Lower leg skin (tissue), 4 donors: ENCODE results near the gene BABAM2. TPM values are rescaled to one million over a fixed set of nuclear protein-coding genes. Genes with fewer than 3 reads are reported as not detected.

ENCODE experiments used
- DNase-seq, 2 donors: peaks; one replicate each; pipeline ENCODE4 v3.0.0-alpha.2; 2019; ENCODE audit warnings: low spot score in 2 of 2
- H3K4me3 ChIP-seq: fragments of 200-600 bp; sonication (generic); 2 replicates; pipeline ENCODE4 v1.5.1; 2017; ENCODE audit warnings: mild to moderate bottlenecking, low read depth; ENCODE audit not compliant: poor library complexity, severe bottlenecking
- CTCF ChIP-seq, 3 donors: fragments of 450-650 bp; IDR thresholded peaks; one replicate each; pipeline ENCODE4 v1.5.1; 2016; ENCODE audit warnings: antibody characterized with exemption in 3 of 3, mild to moderate bottlenecking in 3 of 3, moderate library complexity in 2 of 3
- POLR2A ChIP-seq, 2 donors: fragments of 450-650 bp; IDR thresholded peaks; one replicate each; pipeline ENCODE4 v1.6.1; 2016 to 2017; ENCODE audit warnings: antibody characterized with exemption in 2 of 2, mild to moderate bottlenecking in 1 of 2, moderate library complexity in 1 of 2
- WGBS, 2 donors: methylation state at CpG; one replicate each; pipeline ENCODE4 v1.1.5; 2018; 5-methylcytosine and 5-hydroxymethylcytosine counted together
- intact Hi-C: fragments of 100-400 bp; cut with DNase I; formaldehyde crosslinking; loops from one replicate; pipeline ENCODE4 v1.15.0; 2023; ENCODE audit warnings: low total_unique reads
- total RNA-seq, 4 donors: library from RNA; depleted of rRNA; stranded (reverse); fragments of >200 nt; gene quantifications; one replicate each; pipeline ENCODE4 v1.1.0, GENCODE V29; 2016

Gene BABAM2
- total RNA-seq, 4 donors from 2014 or later, result 18.4 to 28.5 (median 23.9) TPM

DNA sequence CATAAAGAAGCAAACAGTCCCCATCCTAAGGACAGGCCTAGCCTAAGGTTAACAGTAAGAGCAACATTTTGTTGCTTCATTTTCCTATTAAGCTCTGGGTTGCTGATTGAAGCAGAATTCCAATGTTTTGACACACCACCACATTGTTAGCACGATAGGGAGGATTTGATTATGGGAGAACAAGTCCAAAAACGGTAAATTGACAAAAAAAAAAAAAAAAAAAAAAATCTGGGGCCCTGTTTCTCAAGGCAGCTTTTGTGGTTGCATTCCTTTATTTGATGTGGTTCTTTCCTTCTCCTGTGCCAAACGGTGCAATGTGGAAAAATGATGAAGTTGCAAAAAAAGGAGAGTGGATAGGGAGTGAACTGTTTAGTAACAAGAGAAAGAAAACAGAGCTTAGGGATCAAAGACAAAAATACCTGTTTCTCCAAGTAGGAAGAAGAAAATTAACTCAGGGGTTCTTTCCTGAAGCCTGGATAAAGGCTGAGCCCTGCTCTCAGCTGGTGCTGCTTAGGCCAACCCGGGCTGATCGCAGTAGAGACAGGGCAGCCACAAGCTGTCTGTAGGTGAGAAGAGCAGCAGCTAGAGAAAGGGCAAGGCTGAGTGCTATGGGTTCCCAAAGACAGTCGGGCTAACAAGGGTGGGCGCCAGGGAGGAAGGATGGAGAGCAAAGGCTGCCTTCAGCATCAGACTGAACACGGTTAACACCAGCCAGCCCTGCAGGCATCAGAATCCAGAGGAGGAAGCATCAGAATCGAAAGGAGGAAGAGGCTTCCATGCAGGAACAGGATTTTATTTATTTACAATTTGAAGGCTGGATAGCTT is 334.3 kb downstream of the BABAM2 start:
- 47 to 53% methylated on average over 9 of the region's 9 CpGs for WGBS, 2 donors
- no peak for DNase-seq
- TF ChIP-seq POLR2A (IDR thresholded peaks at IDR 0.05) (no peak), CTCF (IDR thresholded peaks at IDR 0.05) (no peak)
- no peak overlapping the region for H3K4me3 ChIP-seq
- intact Hi-C loops, result no loop called here

DNA sequence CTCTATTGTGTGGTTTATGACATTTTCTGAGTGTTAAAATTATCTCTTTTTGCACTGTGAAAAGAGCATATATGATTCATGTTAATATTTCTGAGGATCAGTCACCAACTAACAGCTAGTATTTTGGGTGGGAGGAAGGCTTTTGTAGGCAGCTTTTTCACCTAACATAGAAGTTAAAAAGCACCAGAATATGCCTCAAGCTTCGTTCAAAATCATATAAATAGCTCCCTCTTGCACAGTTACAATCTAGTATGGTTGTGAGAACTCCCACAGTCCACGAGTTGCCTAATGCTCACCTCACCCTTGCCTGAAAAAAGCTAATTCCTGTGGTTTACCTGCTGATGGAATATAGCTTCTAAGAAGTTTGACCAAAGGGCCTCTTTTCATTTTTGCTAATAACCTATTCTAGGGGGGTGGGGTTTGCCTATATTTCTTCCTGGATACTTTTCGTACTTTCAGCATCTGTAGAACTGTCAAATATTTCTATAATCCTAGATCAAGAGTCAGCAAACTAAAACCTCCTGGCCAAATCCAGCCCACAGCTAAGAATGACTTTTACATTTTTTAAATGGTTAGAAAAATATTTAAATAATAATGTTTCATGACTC is 335.0 kb downstream of the BABAM2 start:
- H3K4me3 ChIP-seq, result no peak overlapping the region
- 47 to 68% methylated on average over 3 of the region's 3 CpGs for WGBS, 2 donors
- DNase-seq, result no peak
- intact Hi-C loops, result no loop called here
- TF ChIP-seq POLR2A (IDR thresholded peaks at IDR 0.05), result no peak

GRCh38 chr2:28226558-28226957 is 336.0 kb downstream of the BABAM2 start:
- no peak for DNase-seq
- TF ChIP-seq CTCF (IDR thresholded peaks at IDR 0.05) (no peak), POLR2A (IDR thresholded peaks at IDR 0.05) (no peak)
- H3K4me3 ChIP-seq, result no peak overlapping the region
- WGBS, 2 donors, result 89 to 93% methylated on average over 6 of the region's 6 CpGs
- intact Hi-C loops, result no loop called here

DNA sequence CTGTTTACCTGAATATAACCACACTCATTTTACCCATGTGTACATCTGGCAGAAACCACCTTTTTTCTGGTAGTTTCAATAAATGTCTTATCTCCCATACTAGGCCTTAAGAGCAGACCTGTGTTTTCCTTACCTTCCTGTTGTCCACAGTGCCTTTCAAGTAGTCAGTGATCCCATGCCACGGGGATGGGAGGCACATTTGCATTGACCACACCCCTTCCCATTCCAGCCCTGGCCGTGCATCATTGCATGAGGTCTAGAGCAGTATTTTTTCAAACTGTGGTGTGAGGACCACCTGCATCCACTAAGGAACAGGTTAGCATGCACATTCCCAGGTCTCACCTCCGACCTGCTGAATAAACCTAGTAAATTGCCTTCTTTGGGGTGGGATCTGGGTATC is 337.0 kb downstream of the BABAM2 start:
- intact Hi-C loops, result no loop called here
- no peak overlapping the region for H3K4me3 ChIP-seq
- TF ChIP-seq CTCF (IDR thresholded peaks at IDR 0.05) (no peak), POLR2A (IDR thresholded peaks at IDR 0.05) (no peak)
- WGBS, 2 donors, result 89 to 97% methylated on average over 3 of the region's 3 CpGs
- DNase-seq, result no peak

GRCh38 chr2:28228434-28228995 is 338.0 kb downstream of the BABAM2 start:
- 60 to 78% methylated on average over 1 of the region's 1 CpG for WGBS, 2 donors
- intact Hi-C loops, result no loop called here
- no peak overlapping the region for H3K4me3 ChIP-seq
- TF ChIP-seq CTCF (IDR thresholded peaks at IDR 0.05) (no peak), POLR2A (IDR thresholded peaks at IDR 0.05) (no peak)
- DNase-seq, result no peak

DNA sequence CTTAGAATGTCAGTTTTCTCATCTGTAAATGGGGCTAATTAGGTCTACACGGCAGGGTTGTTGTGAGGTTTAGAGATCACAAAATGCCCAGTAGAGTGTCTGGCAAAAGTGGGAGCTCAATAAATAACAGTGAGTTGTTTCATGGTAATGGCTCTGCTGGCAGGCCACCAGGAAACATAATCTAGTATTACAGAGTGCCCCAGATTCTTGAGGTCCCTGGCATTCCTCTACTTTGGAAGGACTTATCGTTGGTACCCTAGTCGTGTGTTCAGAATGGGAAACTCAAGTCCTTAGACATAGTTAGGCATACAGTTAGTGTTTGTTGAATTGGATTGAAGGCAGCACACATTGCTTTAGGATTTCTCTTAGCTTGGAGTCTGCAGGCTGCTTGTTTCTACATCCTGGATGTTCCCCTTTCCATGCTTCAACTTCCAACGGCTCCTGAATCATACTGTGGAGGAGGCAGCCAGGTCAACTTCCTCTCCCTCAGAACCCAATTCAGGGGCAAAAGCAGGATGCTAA is 340.6 kb downstream of the BABAM2 start:
- intact Hi-C loops, result no loop called here
- WGBS, 2 donors, result 55 to 61% methylated on average over 4 of the region's 4 CpGs

More for the DNA sequence above, 340.6 kb downstream of the BABAM2 start:
- no peak overlapping the region for H3K4me3 ChIP-seq
- TF ChIP-seq CTCF (IDR thresholded peaks at IDR 0.05) (no peak), POLR2A (IDR thresholded peaks at IDR 0.05) (no peak)
- DNase-seq, result no peak
